Right lobe of liver (tissue), 6 donors: ENCODE measurements around the gene KAZN. TPM values are rescaled to one million over a fixed set of nuclear protein-coding genes. Genes with fewer than 3 reads are reported as not detected.

Experiments used
- ATAC-seq, 4 donors: fragments of 200-7000 bp; cut with Tn5 transposase; one replicate each; pipeline ENCODE4 v1.9.1; 2020; ENCODE audit warnings: mild to moderate bottlenecking in 4 of 4, moderate library complexity in 4 of 4
- DNase-seq, 3 donors: peaks; one replicate each; pipeline ENCODE4 v3.0.0-alpha.2; 2020
- H3K27ac ChIP-seq, 3 donors: fragments of 200-600 bp; one replicate each; pipeline ENCODE4 v1.8.0; 2022
- H3K27me3 ChIP-seq, 2 donors: fragments of 200-600 bp; one replicate each; pipeline ENCODE4 v1.8.0; 2022
- H3K36me3 ChIP-seq, 4 donors: fragments of 200-600 bp; sonication (generic) in 1 of 4; one replicate each; pipeline versions ENCODE4 v1.5.1 to v1.8.0; 2017 to 2022; ENCODE audit warnings: control low read depth in 1 of 4
- H3K4me1 ChIP-seq, 4 donors: fragments of 200-600 bp; sonication (generic) in 1 of 4; one replicate each; pipeline versions ENCODE4 v1.5.1 to v1.8.0; 2017 to 2022; ENCODE audit warnings: control low read depth in 1 of 4
- H3K4me3 ChIP-seq, 3 donors: fragments of 200-600 bp; one replicate each; pipeline ENCODE4 v1.8.0; 2022
- H3K9me3 ChIP-seq, 4 donors: fragments of 200-600 bp; sonication (generic) in 1 of 4; one replicate each; pipeline versions ENCODE4 v1.5.1 to v1.8.0; 2017 to 2022; ENCODE audit warnings: control low read depth in 1 of 4
- POLR2A ChIP-seq: fragments of 450-650 bp; IDR thresholded peaks from one replicate; pipeline ENCODE4 v1.6.1; 2017; ENCODE audit warnings: antibody characterized with exemption, mild to moderate bottlenecking
- WGBS: methylation state at CpG from one replicate; pipeline ENCODE4 v1.1.6; 2018; ENCODE audit warnings: low coverage, low lambda C conversion rate; ENCODE audit not compliant: insufficient coverage; ENCODE audit errors: missing lambda C conversion rate; 5-methylcytosine and 5-hydroxymethylcytosine counted together
- intact Hi-C, 2 donors: fragments of 100-400 bp; cut with DNase I; formaldehyde crosslinking; loops; one replicate each; pipeline versions ENCODE4 v1.11.2 to v1.14.1; 2022
- total RNA-seq, 6 experiments: library from RNA; depleted of rRNA in 2 of 6; stranded (reverse); fragments of >200 nt in 2 of 6; fragmentation: NEBNext Ultra II Directional in 3 of 6; extraction: Animal tissue kit (Norgen Biotek cat#: 25700) in 3 of 6; gene quantifications; one replicate each; pipeline versions ENCODE4 v1.1.0 to v1.2.4, GENCODE V29; 2016 to 2023
- TF ChIP-seq, protein P1 (sequence below), 4 donors: fragments of 200-600 bp in 3 of 4; fragments of 450-650 bp in 1 of 4; IDR thresholded peaks; one replicate each; pipeline versions ENCODE4 v1.5.1 to v1.8.0; 2016 to 2022; ENCODE audit warnings: antibody characterized with exemption in 4 of 4, mild to moderate bottlenecking in 2 of 4
- donor health status: DM: no; HTN: yes; CAD: no.
- donor health status: DM: no; HTN: no; CAD: no.
- donor health status: DM: no; HTN: no; CAD: no.
- donor health status: DM: no; HTN: yes; CAD: no.
- donor health status: DM: no; HTN: yes; CAD: no.

KAZN gene
- total RNA-seq, 6 experiments from 2014 or later: 1.5 to 7.2 (median 2.7) TPM

DNA sequence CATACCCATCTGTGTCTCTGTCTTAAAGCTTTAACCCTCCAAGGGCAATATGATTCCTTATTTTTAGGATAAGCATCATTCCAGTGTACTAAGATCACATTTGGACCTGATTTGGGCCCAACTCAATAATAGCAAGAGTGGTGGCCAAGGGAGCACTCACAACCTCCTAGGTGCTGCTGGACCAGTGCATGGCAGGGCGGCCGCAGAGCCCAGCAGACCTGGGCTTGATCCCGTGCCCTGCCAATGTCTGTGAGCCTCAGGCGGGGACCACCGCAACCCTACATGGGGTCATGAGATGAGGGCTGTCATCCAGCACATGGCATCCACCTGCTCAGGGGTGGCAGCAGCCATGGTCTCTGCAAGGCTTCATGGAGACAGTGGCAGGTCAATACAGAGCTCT is 353.3 kb downstream of the KAZN start:
- H3K36me3 ChIP-seq: no peaks in the 10 kb centered on the region
- H3K9me3 ChIP-seq: no peaks in the 10 kb centered on the region
- DNase-seq (no peak), ATAC-seq (no peak)
- no peak overlapping the region for H3K4me3 ChIP-seq
- no peaks in the 10 kb centered on the region for H3K27me3 ChIP-seq
- no peak overlapping the region for H3K27ac ChIP-seq
- intact Hi-C loops: no loop called here
- no peak for TF ChIP-seq POLR2A
- TF ChIP-seq, protein P1, sequence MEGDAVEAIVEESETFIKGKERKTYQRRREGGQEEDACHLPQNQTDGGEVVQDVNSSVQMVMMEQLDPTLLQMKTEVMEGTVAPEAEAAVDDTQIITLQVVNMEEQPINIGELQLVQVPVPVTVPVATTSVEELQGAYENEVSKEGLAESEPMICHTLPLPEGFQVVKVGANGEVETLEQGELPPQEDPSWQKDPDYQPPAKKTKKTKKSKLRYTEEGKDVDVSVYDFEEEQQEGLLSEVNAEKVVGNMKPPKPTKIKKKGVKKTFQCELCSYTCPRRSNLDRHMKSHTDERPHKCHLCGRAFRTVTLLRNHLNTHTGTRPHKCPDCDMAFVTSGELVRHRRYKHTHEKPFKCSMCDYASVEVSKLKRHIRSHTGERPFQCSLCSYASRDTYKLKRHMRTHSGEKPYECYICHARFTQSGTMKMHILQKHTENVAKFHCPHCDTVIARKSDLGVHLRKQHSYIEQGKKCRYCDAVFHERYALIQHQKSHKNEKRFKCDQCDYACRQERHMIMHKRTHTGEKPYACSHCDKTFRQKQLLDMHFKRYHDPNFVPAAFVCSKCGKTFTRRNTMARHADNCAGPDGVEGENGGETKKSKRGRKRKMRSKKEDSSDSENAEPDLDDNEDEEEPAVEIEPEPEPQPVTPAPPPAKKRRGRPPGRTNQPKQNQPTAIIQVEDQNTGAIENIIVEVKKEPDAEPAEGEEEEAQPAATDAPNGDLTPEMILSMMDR (IDR thresholded peaks at IDR 0.05): no peak
- WGBS: no CpG with 5 or more reads among the region's 5 CpGs
- H3K4me1 ChIP-seq: no peaks in the 10 kb centered on the region

DNA sequence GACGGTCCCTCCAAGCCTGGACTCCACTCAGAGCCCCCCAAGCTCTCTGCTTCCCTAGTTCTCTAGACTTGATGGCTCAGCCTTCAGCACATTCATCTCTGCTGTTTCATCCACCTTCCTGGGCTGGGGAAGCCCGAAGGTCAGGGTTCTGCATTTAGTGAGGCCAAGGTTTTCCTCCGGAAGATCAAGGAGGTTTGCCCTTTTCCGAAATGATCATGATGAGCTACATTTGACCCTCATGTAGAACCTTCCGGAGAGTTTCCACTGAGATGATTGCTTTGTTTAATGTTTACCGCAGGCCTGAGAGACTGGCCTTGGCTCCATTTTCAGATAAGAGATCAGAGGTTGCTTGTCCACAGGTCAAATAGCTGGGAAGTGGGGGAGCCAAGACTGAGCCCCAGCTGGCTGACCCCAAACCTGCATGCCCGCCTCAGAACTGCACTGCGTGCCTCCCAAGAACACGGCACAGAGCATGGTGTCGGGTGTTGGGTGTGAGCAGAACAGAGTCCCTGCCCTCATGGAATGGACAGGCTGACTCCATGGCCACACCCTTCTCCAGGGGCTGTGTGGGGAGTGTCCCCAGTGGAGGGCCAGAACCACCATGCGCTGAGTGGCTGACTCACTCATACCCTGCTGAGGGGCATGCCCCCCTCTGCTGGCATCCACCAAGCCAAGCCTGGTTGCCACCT is 354.3 kb downstream of the KAZN start:
- 17% methylated on average over 6 of the region's 11 CpGs for WGBS
- Histone ChIP-seq H3K36me3 (no peaks in the 10 kb centered on the region), H3K9me3 (no peaks in the 10 kb centered on the region), H3K4me1 (no peaks in the 10 kb centered on the region), H3K27me3 (no peaks in the 10 kb centered on the region), H3K4me3 (no peak overlapping the region), H3K27ac (no peak overlapping the region)
- intact Hi-C loops: no loop called here
- peak in 1 of 4 donors; percentile 31 for ATAC-seq
- DNase-seq: no peak
- TF ChIP-seq, protein P1 (IDR thresholded peaks at IDR 0.05): no peak
- no peak for TF ChIP-seq POLR2A

DNA sequence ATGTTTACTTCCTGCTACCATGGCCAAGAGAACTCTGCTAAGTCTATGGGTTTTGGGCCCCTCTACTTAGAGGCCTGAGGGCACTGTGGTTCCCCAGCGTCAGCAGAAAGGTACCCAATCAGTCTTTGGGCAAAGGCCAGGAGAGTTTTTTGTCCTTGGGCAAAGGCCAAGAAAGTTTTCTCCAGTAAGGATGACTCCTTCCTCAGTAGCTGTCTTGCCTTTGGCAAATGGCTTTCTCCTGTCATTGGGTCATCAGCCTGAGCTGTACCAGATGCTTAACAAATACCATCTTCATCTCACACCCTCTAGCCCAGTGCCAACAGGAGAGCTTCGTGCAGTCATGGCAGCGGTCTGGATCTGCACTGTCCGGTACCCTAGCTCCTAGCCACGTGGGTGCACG is 355.7 kb downstream of the KAZN start:
- Histone ChIP-seq H3K4me3 (no peak overlapping the region), H3K36me3 (no peaks in the 10 kb centered on the region), H3K9me3 (no peaks in the 10 kb centered on the region), H3K4me1 (no peaks in the 10 kb centered on the region), H3K27me3 (no peaks in the 10 kb centered on the region), H3K27ac (no peak overlapping the region)
- no peak for TF ChIP-seq POLR2A
- TF ChIP-seq, protein P1 (IDR thresholded peaks at IDR 0.05): no peak
- WGBS: 72% methylated on average over 5 of the region's 6 CpGs
- intact Hi-C loops: no loop called here
- no peak for ATAC-seq
- no peak for DNase-seq

DNA sequence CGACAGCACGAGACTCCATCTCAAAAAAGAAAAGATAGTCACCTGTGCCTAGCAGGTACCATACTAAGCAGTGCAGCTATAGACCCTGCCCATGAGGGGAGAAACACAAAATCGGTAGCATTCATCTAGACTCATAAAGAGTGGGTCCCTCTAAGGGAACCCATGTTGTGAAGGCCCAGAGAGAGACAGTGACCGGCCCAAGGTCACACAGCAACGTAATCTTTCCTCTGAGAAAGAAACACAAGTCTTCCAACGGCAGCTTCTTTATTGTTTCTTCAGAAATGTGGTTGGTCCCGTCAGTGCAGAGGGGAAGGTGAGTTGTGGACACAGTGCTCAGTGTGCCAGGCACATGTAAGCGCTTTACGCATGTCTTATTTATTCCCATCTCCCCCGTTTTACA is 356.4 kb downstream of the KAZN start:
- no peak for ATAC-seq
- H3K27me3 ChIP-seq: no peaks in the 10 kb centered on the region
- H3K27ac ChIP-seq: no peak overlapping the region
- DNase-seq: no peak
- no peaks in the 10 kb centered on the region for H3K4me1 ChIP-seq
- TF ChIP-seq, protein P1 (IDR thresholded peaks at IDR 0.05): no peak
- TF ChIP-seq POLR2A: no peak
- intact Hi-C loops: no loop called here
- H3K4me3 ChIP-seq: no peak overlapping the region
- no peaks in the 10 kb centered on the region for H3K36me3 ChIP-seq
- 68% methylated on average over 5 of the region's 10 CpGs for WGBS
- no peaks in the 10 kb centered on the region for H3K9me3 ChIP-seq
